Upper lobe of left lung (tissue), 4 donors: ENCODE data around the gene GRAMD4.

Experiments
- POLR2A ChIP-seq, 4 donors: fragments of 450-650 bp; IDR thresholded peaks; one replicate each; pipeline ENCODE4 v1.5.1; 2016 to 2017; ENCODE audit warnings: antibody characterized with exemption in 4 of 4, mild to moderate bottlenecking in 2 of 4
- POLR2AphosphoS5 ChIP-seq, 2 donors: sonication (generic); formaldehyde crosslinking; IDR thresholded peaks; one replicate each; pipeline ENCODE4 v1.5.1; 2017; ENCODE audit warnings: antibody characterized with exemption in 2 of 2
- TF ChIP-seq, protein P1 (sequence below), 6 experiments: fragments of 450-650 bp in 4 of 6; fragments of 200-600 bp in 2 of 6; sonication (generic) in 2 of 6; IDR thresholded peaks; one replicate each; pipeline ENCODE4 v1.5.1; 2016 to 2019; ENCODE audit warnings: antibody characterized with exemption in 6 of 6

GRCh38 chr22:46588279-46589140 lies 31.7 kb upstream of the GRAMD4 start:
- TF ChIP-seq, protein P1, sequence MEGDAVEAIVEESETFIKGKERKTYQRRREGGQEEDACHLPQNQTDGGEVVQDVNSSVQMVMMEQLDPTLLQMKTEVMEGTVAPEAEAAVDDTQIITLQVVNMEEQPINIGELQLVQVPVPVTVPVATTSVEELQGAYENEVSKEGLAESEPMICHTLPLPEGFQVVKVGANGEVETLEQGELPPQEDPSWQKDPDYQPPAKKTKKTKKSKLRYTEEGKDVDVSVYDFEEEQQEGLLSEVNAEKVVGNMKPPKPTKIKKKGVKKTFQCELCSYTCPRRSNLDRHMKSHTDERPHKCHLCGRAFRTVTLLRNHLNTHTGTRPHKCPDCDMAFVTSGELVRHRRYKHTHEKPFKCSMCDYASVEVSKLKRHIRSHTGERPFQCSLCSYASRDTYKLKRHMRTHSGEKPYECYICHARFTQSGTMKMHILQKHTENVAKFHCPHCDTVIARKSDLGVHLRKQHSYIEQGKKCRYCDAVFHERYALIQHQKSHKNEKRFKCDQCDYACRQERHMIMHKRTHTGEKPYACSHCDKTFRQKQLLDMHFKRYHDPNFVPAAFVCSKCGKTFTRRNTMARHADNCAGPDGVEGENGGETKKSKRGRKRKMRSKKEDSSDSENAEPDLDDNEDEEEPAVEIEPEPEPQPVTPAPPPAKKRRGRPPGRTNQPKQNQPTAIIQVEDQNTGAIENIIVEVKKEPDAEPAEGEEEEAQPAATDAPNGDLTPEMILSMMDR (IDR thresholded peaks at IDR 0.05), result no peak
- no peak for TF ChIP-seq POLR2A (IDR thresholded peaks at IDR 0.05)
- no peak for TF ChIP-seq POLR2AphosphoS5 (IDR thresholded peaks at IDR 0.05)
